ENCODE measurements around the gene ESRRG.

- TF ChIP-seq CTCF (IDR thresholded peaks at IDR 0.05) (no peak), POLR2A (IDR thresholded peaks at IDR 0.05) (no peak), EP300 (IDR thresholded peaks at IDR 0.05) (no peak), POLR2AphosphoS5 (IDR thresholded peaks at IDR 0.05) (no peak)
Measured at GRCh38 chr1:216749232-216749631, 26.0 kb upstream of the ESRRG start.
